IMR-90 (cell line): ENCODE data around the gene ZFYVE28. TPM values are rescaled to one million over a fixed set of nuclear protein-coding genes. Genes with fewer than 3 reads are reported as not detected.

ENCODE experiments used
- ATAC-seq: fragments of 200-7000 bp; cut with Tn5 transposase; 2 replicates; pipeline ENCODE4 v1.9.1; 2020; ENCODE audit warnings: low read depth, mild to moderate bottlenecking, moderate library complexity
- BruUV-seq: library from RNA; stranded (reverse); fragments of 400-500 nt; replicated peaks from 2 replicates; lab custom pipeline; 2021; lab: Mats Ljungman, UMichigan
- CTCF ChIA-PET: fragments of 300-600 bp; formaldehyde crosslinking; extraction: SDS; loops from one replicate; lab custom pipeline; 2021; ENCODE audit warnings: antibody characterized with exemption; lab: Yijun Ruan, JAX
- POLR2A ChIA-PET: fragments of 300-600 bp; sonication (Branson Sonifier 250); formaldehyde crosslinking; loops from one replicate; lab custom pipeline; 2022; ENCODE audit warnings: antibody characterized with exemption; ENCODE audit not compliant: unreplicated experiment; lab: Charles Lee
- DNase-seq: peaks from one replicate; pipeline ENCODE4 v3.0.0; 2013
- H2AFZ ChIP-seq: replicated peaks from 2 replicates; pipeline ENCODE3; 2013; ENCODE audit warnings: low read length, mild to moderate bottlenecking; ENCODE audit not compliant: poor library complexity
- H2AK5ac ChIP-seq: 2 replicates; pipeline ENCODE4 v1.6.1; 2013; ENCODE audit warnings: low read depth, low read length, inconsistent platforms
- H2AK9ac ChIP-seq: replicated peaks from 2 replicates; pipeline ENCODE3; 2013; ENCODE audit warnings: mild to moderate bottlenecking, low read depth, low read length, moderate library complexity; ENCODE audit not compliant: poor library complexity
- H2BK120ac ChIP-seq: 2 replicates; pipeline ENCODE4 v1.6.1; 2013; ENCODE audit warnings: low read depth, low read length, inconsistent platforms
- H2BK15ac ChIP-seq: 3 replicates; pipeline ENCODE4 v1.6.1; 2013; ENCODE audit warnings: low read depth, low read length, inconsistent platforms
- H2BK20ac ChIP-seq: 2 replicates; pipeline ENCODE4 v1.6.1; 2013; ENCODE audit warnings: low read depth, mild to moderate bottlenecking, inconsistent platforms, low read length, moderate library complexity
- H2BK5ac ChIP-seq: 2 replicates; pipeline ENCODE4 v1.6.1; 2013; ENCODE audit warnings: mild to moderate bottlenecking, low read depth, low read length, inconsistent platforms; ENCODE audit not compliant: poor library complexity, severe bottlenecking
- H3K14ac ChIP-seq: replicated peaks from 2 replicates; pipeline ENCODE4 v1.6.1; 2013; ENCODE audit warnings: low read depth, low read length, inconsistent platforms
- H3K18ac ChIP-seq: 2 replicates; pipeline ENCODE4 v1.6.1; 2013; ENCODE audit warnings: low read depth, low read length, control low read depth
- H3K23ac ChIP-seq: 2 replicates; pipeline ENCODE4 v1.6.1; 2013; ENCODE audit warnings: low read depth, low read length, inconsistent platforms
- H3K27ac ChIP-seq: 2 replicates; pipeline ENCODE4 v1.5.1; 2013; ENCODE audit warnings: mild to moderate bottlenecking, control low read depth, low read length; ENCODE audit not compliant: insufficient read depth
- H3K27me3 ChIP-seq: 2 replicates; pipeline ENCODE4 v1.6.1; 2013; ENCODE audit warnings: low read length; ENCODE audit not compliant: control insufficient read depth, insufficient read depth
- H3K36me3 ChIP-seq: 2 replicates; pipeline ENCODE4 v1.6.1; 2013; ENCODE audit warnings: low read length, mixed read lengths; ENCODE audit not compliant: control insufficient read depth, insufficient read depth
- H3K4ac ChIP-seq: 2 replicates; pipeline ENCODE4 v1.6.1; 2013; ENCODE audit warnings: low read depth, low read length, inconsistent platforms
- H3K4me1 ChIP-seq: 2 replicates; pipeline ENCODE4 v1.6.1; 2013; ENCODE audit warnings: low read length, mixed read lengths; ENCODE audit not compliant: control insufficient read depth, insufficient read depth
- H3K4me2 ChIP-seq: 2 replicates; pipeline ENCODE4 v1.6.1; 2013; ENCODE audit warnings: low read depth, mild to moderate bottlenecking, control low read depth, low read length, moderate library complexity
- H3K4me3 ChIP-seq: 2 replicates; pipeline ENCODE4 v1.5.1; 2013; ENCODE audit warnings: low read depth, mild to moderate bottlenecking, control low read depth, low read length, moderate library complexity; ENCODE audit not compliant: insufficient read depth
- H3K56ac ChIP-seq: 2 replicates; pipeline ENCODE4 v1.6.1; 2013; ENCODE audit warnings: low read length, inconsistent platforms; ENCODE audit not compliant: insufficient read depth; ENCODE audit errors: extremely low read depth
- H3K79me1 ChIP-seq, 2 experiments: 2 replicates each; pipeline ENCODE4 v1.6.1; 2013; ENCODE audit warnings: low read length in 2 of 2, inconsistent platforms in 1 of 2, low read depth in 1 of 2
- H3K9ac ChIP-seq: 2 replicates; pipeline ENCODE4 v1.6.1; 2013; ENCODE audit warnings: low read depth, low read length, control low read depth
- H3K9me1 ChIP-seq: 2 replicates; pipeline ENCODE4 v1.6.1; 2013; ENCODE audit warnings: low read length, inconsistent platforms; ENCODE audit not compliant: insufficient read depth
- H3K9me3 ChIP-seq: 2 replicates; pipeline ENCODE4 v1.6.1; 2013; ENCODE audit warnings: low read length; ENCODE audit not compliant: control insufficient read depth, insufficient read depth
- H4K20me1 ChIP-seq: 2 replicates; pipeline ENCODE4 v1.6.1; 2013; ENCODE audit warnings: low read length, inconsistent platforms; ENCODE audit not compliant: insufficient read depth
- H4K5ac ChIP-seq: 2 replicates; pipeline ENCODE4 v1.6.1; 2013; ENCODE audit warnings: mild to moderate bottlenecking, low read depth, low read length, control low read depth
- H4K8ac ChIP-seq, 2 experiments: 2 replicates each; pipeline ENCODE4 v1.6.1; 2013; ENCODE audit warnings: low read depth in 2 of 2, low read length in 2 of 2, control low read depth in 1 of 2, inconsistent platforms in 1 of 2
- H4K91ac ChIP-seq: 2 replicates; pipeline ENCODE4 v1.6.1; 2013; ENCODE audit warnings: low read depth, low read length, inconsistent platforms; ENCODE audit not compliant: insufficient read depth
- BHLHE40 ChIP-seq: fragments of 150-350 bp; IDR thresholded peaks from 2 replicates; pipeline ENCODE4 v1.6.1; 2016; ENCODE audit warnings: mild to moderate bottlenecking, low read depth, low read length
- CEBPB ChIP-seq: IDR thresholded peaks from 2 replicates; pipeline ENCODE4 v1.6.1; 2012; ENCODE audit warnings: low read depth, low read length, improper control_type of control experiment
- CHD1 ChIP-seq: IDR thresholded peaks from 2 replicates; pipeline ENCODE4 v1.6.1; 2012; ENCODE audit warnings: low read depth, low read length, improper control_type of control experiment
- CTCF ChIP-seq: conservative IDR thresholded peaks from 2 replicates; pipeline ENCODE4 v1.5.1; 2012; ENCODE audit warnings: mild to moderate bottlenecking, low read depth, low read length, improper control_type of control experiment
- ELK1 ChIP-seq: fragments of 150-350 bp; IDR thresholded peaks from 2 replicates; pipeline ENCODE4 v1.6.1; 2016; ENCODE audit warnings: low read depth, mild to moderate bottlenecking, low read length, moderate library complexity, borderline replicate concordance
- FOS ChIP-seq: fragments of 150-350 bp; IDR thresholded peaks from 2 replicates; pipeline ENCODE4 v1.6.1; 2016; ENCODE audit warnings: low read depth, low read length
- MAFK ChIP-seq: IDR thresholded peaks from 2 replicates; pipeline ENCODE4 v1.6.1; 2012; ENCODE audit warnings: low read depth, low read length, improper control_type of control experiment
- MAZ ChIP-seq: IDR thresholded peaks from 2 replicates; pipeline ENCODE4 v1.6.1; 2012; ENCODE audit warnings: low read depth, mild to moderate bottlenecking, low read length, improper control_type of control experiment, moderate library complexity, borderline replicate concordance
- MXI1 ChIP-seq: IDR thresholded peaks from 2 replicates; pipeline ENCODE4 v1.6.1; 2012; ENCODE audit warnings: low read depth, mild to moderate bottlenecking, low read length, moderate library complexity, borderline replicate concordance
- NFE2L2 ChIP-seq: fragments of 150-350 bp; IDR thresholded peaks from 2 replicates; pipeline ENCODE4 v1.6.1; 2016; ENCODE audit warnings: low read depth, mild to moderate bottlenecking, low read length
- POLR2A ChIP-seq: IDR thresholded peaks from 2 replicates; pipeline ENCODE4 v1.6.1; 2012; ENCODE audit warnings: mild to moderate bottlenecking, low read depth, low read length
- RAD21 ChIP-seq: IDR thresholded peaks from 2 replicates; pipeline ENCODE4 v1.6.1; 2012; ENCODE audit warnings: low read length, improper control_type of control experiment
- RCOR1 ChIP-seq: IDR thresholded peaks from 2 replicates; pipeline ENCODE4 v1.6.1; 2012; ENCODE audit warnings: mild to moderate bottlenecking, low read length, improper control_type of control experiment; ENCODE audit not compliant: insufficient replicate concordance
- RFX5 ChIP-seq: IDR thresholded peaks from 2 replicates; pipeline ENCODE4 v1.8.0; 2012; ENCODE audit warnings: low read depth, mild to moderate bottlenecking, low read length, moderate library complexity
- SMC3 ChIP-seq: fragments of 150-350 bp; IDR thresholded peaks from 2 replicates; pipeline ENCODE4 v1.6.1; 2016; ENCODE audit warnings: low read depth, mild to moderate bottlenecking, antibody characterized with exemption, low read length, moderate library complexity
- USF2 ChIP-seq: fragments of 150-350 bp; IDR thresholded peaks from 2 replicates; pipeline ENCODE4 v1.6.1; 2017; ENCODE audit warnings: mild to moderate bottlenecking, antibody characterized with exemption, low read length, low read depth
- WGBS, 2 experiments: methylation state at CpG; one replicate each; pipeline versions ENCODE4 v1.1.5 to v1.1.7; 2013; ENCODE audit warnings: missing lambda C conversion rate in 2 of 2; ENCODE audit not compliant: insufficient read length in 1 of 2; ENCODE audit errors: extremely low coverage in 2 of 2; 5-methylcytosine and 5-hydroxymethylcytosine counted together
- dilution Hi-C: fragments of 300-500 bp; cut with HindIII; formaldehyde crosslinking; loops from one replicate; pipeline ENCODE4 v1.14.3; 2018; ENCODE audit warnings: low sequenced_read_pairs; ENCODE audit not compliant: unreplicated experiment
- in situ Hi-C: fragments of 300-500 bp; cut with MboI; formaldehyde crosslinking; loops from 3 replicates; pipeline ENCODE4 v1.14.3; 2019; ENCODE audit warnings: low sequenced_read_pairs, inconsistent platforms, mixed read lengths
- intact Hi-C: fragments of 100-400 bp; cut with micrococcal nuclease; formaldehyde crosslinking; loops from 2 replicates; pipeline ENCODE4 v1.10.0; 2022
- polyA plus RNA-seq, 3 experiments: library from polyadenylated mRNA; depleted of rRNA; stranded (reverse); fragments of >200 nt; gene quantifications; 2 replicates each; pipeline ENCODE4 v1.2.3, GENCODE V29; 2012; ENCODE audit warnings: low replicate concordance in 1 of 3
- total RNA-seq: library from RNA; depleted of rRNA; stranded (reverse); fragments of >200 nt; gene quantifications from 2 replicates; pipeline ENCODE4 v1.2.3, GENCODE V29; 2012

Gene ZFYVE28
- total and polyA plus RNA-seq, 2 of the 4 experiments (the other 2 are of a cell fraction), result 0.36 to 1.2 TPM

GRCh38 chr4:2384245-2384644 is 34.2 kb downstream of the ZFYVE28 start:
- Histone ChIP-seq H3K4me2 (no peak overlapping the region), H2AK9ac (no peak overlapping the region), H3K79me1 (no peaks in the 10 kb centered on the region), H3K27me3 (peaks cover 48% of the 10 kb centered on the region), H4K20me1 (no peaks in the 10 kb centered on the region), H3K14ac (no peak overlapping the region), H2BK15ac (no peak overlapping the region), H2AK5ac (no peak overlapping the region), H3K4me3 (no peak overlapping the region), H3K56ac (no peak overlapping the region), H2AFZ (no peak overlapping the region), H2BK20ac (no peak overlapping the region), H3K4me1 (no peaks in the 10 kb centered on the region), H2BK120ac (no peak overlapping the region), H4K5ac (no peak overlapping the region), H4K8ac (no peak overlapping the region), H3K36me3 (no peaks in the 10 kb centered on the region), H3K4ac (no peak overlapping the region), H3K9ac (no peak overlapping the region), H3K9me1 (no peaks in the 10 kb centered on the region), H3K9me3 (0 out of 2 replicates have a peak, but pooled peaks cover 2% of the 10 kb centered on the region), H3K18ac (no peak overlapping the region), H2BK5ac (no peak overlapping the region), H3K27ac (no peak overlapping the region), H3K23ac (no peak overlapping the region), H4K91ac (no peak overlapping the region)
- ChIA-PET CTCF (no interaction called here), POLR2A (no interaction called here)
- WGBS, 2 experiments, result no CpG with 5 or more reads among the region's 6 CpGs
- ATAC-seq (no peak), DNase-seq (no peak)
- in situ Hi-C loops, result no loop called here
- no TSS peak for BruUV-seq
- dilution Hi-C loops, result no loop called here
- no peak for TF ChIP-seq NFE2L2
- no peak for TF ChIP-seq MAZ
- TF ChIP-seq POLR2A, result no peak
- TF ChIP-seq FOS, result no peak
- no peak for TF ChIP-seq CTCF
- TF ChIP-seq MAFK, result no peak
- TF ChIP-seq BHLHE40, result no peak
- no peak for TF ChIP-seq MXI1
- TF ChIP-seq USF2, result no peak
- no peak for TF ChIP-seq CEBPB
- no peak for TF ChIP-seq RCOR1
- no peak for TF ChIP-seq SMC3
- no peak for TF ChIP-seq RAD21
- TF ChIP-seq ELK1, result no peak
- no peak for TF ChIP-seq CHD1
- TF ChIP-seq RFX5, result no peak
- intact Hi-C loops, result no loop called here
